AG04450 (cell line): ENCODE data around the gene PRKAG2. TPM values are rescaled to one million over a fixed set of nuclear protein-coding genes. Genes with fewer than 3 reads are reported as not detected.

Source experiments
- CTCF ChIA-PET: fragments of 300-600, 350-600 bp; formaldehyde crosslinking; extraction: SDS; loops from one replicate; lab custom pipeline; 2022; ENCODE audit warnings: antibody characterized with exemption, inconsistent platforms; lab: Charles Lee
- POLR2A ChIA-PET: fragments of 350-600 bp; formaldehyde crosslinking; extraction: SDS; loops from one replicate; lab custom pipeline; 2021; ENCODE audit warnings: antibody characterized with exemption, inconsistent platforms; lab: Yijun Ruan, JAX
- DNase-seq: peaks from one replicate; pipeline ENCODE4 v3.0.0-alpha.2; 2011; ENCODE audit warnings: low read depth, low spot score
- H3K27ac ChIP-seq: one replicate; pipeline ENCODE4 v1.5.1; 2012; ENCODE audit warnings: low read depth, low read length, control low read depth
- H3K27me3 ChIP-seq: one replicate; pipeline ENCODE4 v1.6.0; 2012; ENCODE audit warnings: low read length; ENCODE audit not compliant: control insufficient read depth, insufficient read depth
- H3K4me3 ChIP-seq: 2 replicates; pipeline ENCODE4 v1.5.1; 2011; ENCODE audit warnings: mild to moderate bottlenecking, low read depth, low read length, control low read depth
- H3K9me3 ChIP-seq: 2 replicates; pipeline ENCODE4 v1.5.1; 2012; ENCODE audit warnings: low read length; ENCODE audit not compliant: control insufficient read depth, insufficient read depth
- polyA plus RNA-seq: library from polyadenylated mRNA; depleted of rRNA; stranded (reverse); fragments of >200 nt; gene quantifications from 2 replicates; pipeline ENCODE4 v1.2.3, GENCODE V29; 2011
- TF ChIP-seq, protein P1 (sequence below): IDR thresholded peaks from 2 replicates; pipeline ENCODE4 v1.5.1; 2011; ENCODE audit warnings: low read depth, low read length, control low read depth, inconsistent platforms

The PRKAG2 gene
- polyA plus RNA-seq, 1 experiment, result 45.0 TPM

DNA sequence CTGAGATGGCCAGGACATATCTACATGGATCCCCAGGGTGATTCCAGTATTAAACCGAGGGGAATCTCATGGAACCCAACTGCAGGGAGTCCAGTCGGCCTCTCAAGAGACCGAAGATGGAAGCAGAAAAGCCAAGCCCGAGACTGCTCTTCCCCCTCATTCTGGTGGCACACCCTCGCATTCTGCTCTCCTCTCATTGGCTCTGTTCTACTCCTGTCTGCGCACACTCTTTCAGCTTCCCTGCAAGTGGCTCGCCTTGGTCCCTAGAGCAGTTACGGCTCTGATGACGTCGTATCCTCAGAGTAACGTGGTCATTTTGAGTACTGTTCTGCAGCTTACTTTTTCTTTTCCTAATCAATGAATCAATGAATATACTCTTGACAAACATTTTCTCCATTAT, 284.6 kb downstream of the PRKAG2 start:
- H3K4me3 ChIP-seq, result no peak overlapping the region
- no peaks in the 10 kb centered on the region for H3K9me3 ChIP-seq
- H3K27ac ChIP-seq, result peak overlapping the region; percentile 73
- no peaks in the 10 kb centered on the region for H3K27me3 ChIP-seq
- no peak for DNase-seq
- TF ChIP-seq, protein P1, sequence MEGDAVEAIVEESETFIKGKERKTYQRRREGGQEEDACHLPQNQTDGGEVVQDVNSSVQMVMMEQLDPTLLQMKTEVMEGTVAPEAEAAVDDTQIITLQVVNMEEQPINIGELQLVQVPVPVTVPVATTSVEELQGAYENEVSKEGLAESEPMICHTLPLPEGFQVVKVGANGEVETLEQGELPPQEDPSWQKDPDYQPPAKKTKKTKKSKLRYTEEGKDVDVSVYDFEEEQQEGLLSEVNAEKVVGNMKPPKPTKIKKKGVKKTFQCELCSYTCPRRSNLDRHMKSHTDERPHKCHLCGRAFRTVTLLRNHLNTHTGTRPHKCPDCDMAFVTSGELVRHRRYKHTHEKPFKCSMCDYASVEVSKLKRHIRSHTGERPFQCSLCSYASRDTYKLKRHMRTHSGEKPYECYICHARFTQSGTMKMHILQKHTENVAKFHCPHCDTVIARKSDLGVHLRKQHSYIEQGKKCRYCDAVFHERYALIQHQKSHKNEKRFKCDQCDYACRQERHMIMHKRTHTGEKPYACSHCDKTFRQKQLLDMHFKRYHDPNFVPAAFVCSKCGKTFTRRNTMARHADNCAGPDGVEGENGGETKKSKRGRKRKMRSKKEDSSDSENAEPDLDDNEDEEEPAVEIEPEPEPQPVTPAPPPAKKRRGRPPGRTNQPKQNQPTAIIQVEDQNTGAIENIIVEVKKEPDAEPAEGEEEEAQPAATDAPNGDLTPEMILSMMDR, result no peak
- POLR2A ChIA-PET, result interaction anchor here (0.8 to 0.9 kb wide), 2 partner anchors 14 to 41 kb away, joined by 3 read pairs; no protein-coding TSS in a partner anchor
- CTCF ChIA-PET, result interaction anchor here (0.7 to 1.4 kb wide), 3 partner anchors 28 to 162 kb away, joined by 3 read pairs; no protein-coding TSS in a partner anchor

- Histone ChIP-seq H3K27ac (no peak overlapping the region), H3K4me3 (no peak overlapping the region), H3K27me3 (no peaks in the 10 kb centered on the region), H3K9me3 (no peaks in the 10 kb centered on the region)
- DNase-seq, result no peak
- TF ChIP-seq, protein P1, result no peak
- ChIA-PET POLR2A (interaction anchor here (0.6 kb wide), 1 partner anchor 72 kb away, joined by 3 read pairs; the partner anchor contains the start of gene RHEB), CTCF (interaction anchor here (0.7 to 1.4 kb wide), 3 partner anchors 28 to 162 kb away, joined by 3 read pairs; no protein-coding TSS in a partner anchor)
Observed at GRCh38 chr7:151591866-151592265, 285.0 kb downstream of the PRKAG2 start.

- TF ChIP-seq, protein P1, result no peak
- H3K9me3 ChIP-seq, result no peaks in the 10 kb centered on the region
- DNase-seq, result no peak
- ChIA-PET POLR2A (interaction anchor here (0.6 kb wide), 1 partner anchor 71 kb away, joined by 3 read pairs; the partner anchor contains the start of gene RHEB), CTCF (interaction anchor here (0.7 kb wide), 1 partner anchor 114 kb away, joined by 3 read pairs; no protein-coding TSS in a partner anchor)
- H3K4me3 ChIP-seq, result no peak overlapping the region
- H3K27ac ChIP-seq, result no peak overlapping the region
- H3K27me3 ChIP-seq, result no peaks in the 10 kb centered on the region
Observed at GRCh38 chr7:151590850-151591771, 285.8 kb downstream of the PRKAG2 start.

DNA sequence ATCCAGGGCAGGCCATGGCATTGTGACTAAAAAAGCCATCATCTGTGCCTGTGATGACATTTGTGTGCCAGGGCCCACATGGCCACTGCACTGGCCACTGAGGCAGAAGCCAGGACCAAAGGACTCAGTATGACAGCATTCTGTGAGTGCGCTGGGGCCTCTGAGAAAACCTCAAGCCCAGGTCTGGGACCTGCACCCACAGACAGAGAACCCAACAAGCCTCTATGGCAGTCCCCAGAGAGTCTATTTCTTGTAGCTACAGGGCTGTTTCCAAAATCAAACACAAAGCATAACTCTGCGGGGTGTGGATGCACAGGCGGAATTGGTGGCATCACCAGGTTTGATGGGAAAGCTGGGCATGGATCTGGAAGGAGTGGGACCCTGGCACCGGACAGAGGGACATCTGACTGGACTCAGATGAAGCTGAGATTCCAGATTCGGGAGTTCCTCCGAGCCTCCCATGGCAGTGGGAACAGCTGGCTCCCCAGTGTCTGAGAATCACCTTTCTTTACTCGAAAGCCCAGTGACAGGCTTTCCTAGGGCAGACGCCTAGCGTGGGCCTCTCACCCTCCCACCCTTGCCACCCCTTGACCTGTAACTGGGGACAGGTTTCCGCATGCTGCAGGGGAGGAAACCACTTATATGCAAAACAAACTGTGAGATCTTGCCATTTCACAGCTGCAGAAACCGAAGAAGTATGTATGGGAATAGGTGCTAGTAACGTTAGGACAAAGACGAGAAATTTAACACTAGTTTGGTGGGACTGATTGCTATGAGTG, 286.7 kb downstream of the PRKAG2 start:
- CTCF ChIA-PET, result no interaction called here
- DNase-seq, result no peak
- Histone ChIP-seq H3K27ac (no peak overlapping the region), H3K27me3 (no peaks in the 10 kb centered on the region), H3K9me3 (no peaks in the 10 kb centered on the region), H3K4me3 (no peak overlapping the region)
- POLR2A ChIA-PET, result no interaction called here
- TF ChIP-seq, protein P1, result no peak
